NB4 (cell line): ENCODE results near the gene OR7G1.

Source experiments
- CTCF ChIP-seq: IDR thresholded peaks from one replicate; pipeline ENCODE4 v1.5.1; 2012; ENCODE audit warnings: low read depth, low read length
- POLR2A ChIP-seq: IDR thresholded peaks from 2 replicates; pipeline ENCODE4 v1.6.1; 2011; ENCODE audit warnings: mild to moderate bottlenecking; ENCODE audit not compliant: insufficient read length; ENCODE audit errors: extremely low read depth
- TF ChIP-seq, protein P1 (sequence below): IDR thresholded peaks from 2 replicates; pipeline ENCODE4 v1.6.1; 2011; ENCODE audit warnings: low read depth, low read length

GRCh38 chr19:9159891-9160290, 44.3 kb upstream of the OR7G1 start:
- TF ChIP-seq CTCF (no peak), POLR2A (no peak)
- TF ChIP-seq, protein P1, sequence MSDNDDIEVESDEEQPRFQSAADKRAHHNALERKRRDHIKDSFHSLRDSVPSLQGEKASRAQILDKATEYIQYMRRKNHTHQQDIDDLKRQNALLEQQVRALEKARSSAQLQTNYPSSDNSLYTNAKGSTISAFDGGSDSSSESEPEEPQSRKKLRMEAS: no peak
